Measurements from ENCODE around the gene SLC29A1. TPM values are rescaled to one million over a fixed set of nuclear protein-coding genes. Genes with fewer than 3 reads are reported as not detected.

The SLC29A1 gene
- polyA plus RNA-seq, 2 of the 4 experiments (the other 2 are of a cell fraction) = 45.6 to 72.3 TPM

- TF ChIP-seq MAX (IDR thresholded peaks at IDR 0.05) (no peak), SMC3 (IDR thresholded peaks at IDR 0.05) (no peak), CBX2 (IDR thresholded peaks at IDR 0.05; ENCODE audit: borderline replicate concordance, low read depth) (no peak), POLR2A (IDR thresholded peaks at IDR 0.05; ENCODE audit: low read length) (no peak)
These were observed 50.2 kb downstream of the SLC29A1 start (continued) for GRCh38 chr6:44273617-44274016.

- 93% methylated on average over 49 of the region's 59 CpGs for WGBS (ENCODE audit: missing lambda C conversion rate)
- DNase-seq (ENCODE audit: low read depth in 1 of 2, low spot score in 1 of 2) = no peak
- POLR2A ChIA-PET = no interaction called here
- TF ChIP-seq HDAC2 (IDR thresholded peaks at IDR 0.05) = no peak
- TF ChIP-seq ZFP36 (IDR thresholded peaks at IDR 0.05; ENCODE audit: borderline replicate concordance, partially characterized antibody) = no peak
- no peak for TF ChIP-seq TP53 (CRISPR knock-in tag; IDR thresholded peaks at IDR 0.05)
- no peak for TF ChIP-seq JUNB (IDR thresholded peaks at IDR 0.05)
- no peak for TF ChIP-seq JUN (IDR thresholded peaks at IDR 0.05)
- TF ChIP-seq CEBPB (IDR thresholded peaks at IDR 0.05) = no peak
- TF ChIP-seq ESRRA (IDR thresholded peaks at IDR 0.05; ENCODE audit: borderline replicate concordance, low read length) = no peak
- FAIRE-seq = no peak
- Histone ChIP-seq H3K4me2 (no peak overlapping the region), H3K9me3 (no peaks in the 10 kb centered on the region), H3K4me1 (no peaks in the 10 kb centered on the region), H3K4me3 (no peak overlapping the region), H3K27ac (no peak overlapping the region)
- ATAC-seq = no peak
- CTCF ChIA-PET = interaction anchor here (1.1 to 5.0 kb wide), 5 partner anchors 7 to 64 kb away, joined by 3 to 29 read pairs (median 4); partner anchors contain the start of gene AARS2
These were observed 51.9 kb downstream of the SLC29A1 start for GRCh38 chr6:44275271-44275748.

- ChIA-PET CTCF (interaction anchor here (0.6 to 5.0 kb wide), 5 partner anchors 8 to 63 kb away, joined by 3 to 29 read pairs (median 3); no protein-coding TSS in a partner anchor), POLR2A (no interaction called here)
- DNase-seq (ENCODE audit: low read depth in 1 of 2, low spot score in 1 of 2) (no peak), ATAC-seq (no peak), FAIRE-seq (no peak)
- H3K9me3 ChIP-seq = no peaks in the 10 kb centered on the region
- H3K4me3 ChIP-seq = no peak overlapping the region
- TF ChIP-seq HES2 (IDR thresholded peaks at IDR 0.05) (no peak), RCOR1 (IDR thresholded peaks at IDR 0.05; ENCODE audit: low read depth, low read length) (no peak), SREBF2 (IDR thresholded peaks at IDR 0.05) (no peak), KDM5A (IDR thresholded peaks at IDR 0.05) (no peak), RAD21 (conservative IDR thresholded peaks at IDR 0.05 in 1 of 2, IDR thresholded peaks at IDR 0.05 in 1 of 2) (no peak), GATA3 (IDR thresholded peaks at IDR 0.05; ENCODE audit: borderline replicate concordance) (no peak), ZSCAN20 (CRISPR knock-in tag; IDR thresholded peaks at IDR 0.05) (no peak), ZNF302 (CRISPR knock-in tag; IDR thresholded peaks at IDR 0.05) (no peak), MAX (IDR thresholded peaks at IDR 0.05) (no peak), ELK1 (IDR thresholded peaks at IDR 0.05; ENCODE audit: low read depth, low read length) (no peak)
- 95% methylated on average over 13 of the region's 109 CpGs for WGBS (ENCODE audit: missing lambda C conversion rate)
- no peaks in the 10 kb centered on the region for H3K4me1 ChIP-seq
- H3K27ac ChIP-seq = no peak overlapping the region
- peak overlapping the region; percentile 19; the same call in 1 of the 3 replicates for H3K4me2 ChIP-seq
These were observed 52.6 kb downstream of the SLC29A1 start for GRCh38 chr6:44275749-44276648.
